Sigmoid colon (tissue), 4 donors: ENCODE measurements around the gene MAN2A1.

Source experiments
- CTCF ChIP-seq, 4 experiments: fragments of 450-650 bp in 3 of 4; fragments of 200-600 bp in 1 of 4; IDR thresholded peaks; one replicate each; pipeline ENCODE4 v1.5.1; 2016 to 2019; ENCODE audit warnings: antibody characterized with exemption in 4 of 4, mild to moderate bottlenecking in 3 of 4, moderate library complexity in 2 of 4
- EP300 ChIP-seq, 4 donors: sonication (generic); formaldehyde crosslinking; IDR thresholded peaks; one replicate each; pipeline ENCODE4 v1.6.1; 2017; ENCODE audit warnings: antibody characterized with exemption in 4 of 4
- POLR2A ChIP-seq, 2 donors: fragments of 450-650 bp; IDR thresholded peaks; one replicate each; pipeline ENCODE4 v1.6.1; 2016; ENCODE audit warnings: antibody characterized with exemption in 2 of 2, mild to moderate bottlenecking in 2 of 2, moderate library complexity in 2 of 2
- POLR2AphosphoS5 ChIP-seq, 4 donors: sonication (generic); formaldehyde crosslinking; IDR thresholded peaks; one replicate each; pipeline ENCODE4 v1.6.1; 2017; ENCODE audit warnings: antibody characterized with exemption in 4 of 4

GRCh38 chr5:109837231-109837861 lies 147.6 kb downstream of the MAN2A1 start:
- TF ChIP-seq POLR2AphosphoS5 (IDR thresholded peaks at IDR 0.05): no peak
- TF ChIP-seq EP300 (IDR thresholded peaks at IDR 0.05): no peak
- no peak for TF ChIP-seq POLR2A (IDR thresholded peaks at IDR 0.05)
- no peak for TF ChIP-seq CTCF (IDR thresholded peaks at IDR 0.05)
